CD14-positive monocyte (primary cell): ENCODE data around the gene ALDH4A1. TPM values are rescaled to one million over a fixed set of nuclear protein-coding genes. Genes with fewer than 3 reads are reported as not detected.

ENCODE experiments used
- DNase-seq, 3 donors: peaks; one replicate each; pipeline ENCODE4 v3.0.0-alpha.2; 2011 to 2022
- H2AFZ ChIP-seq: 2 replicates; pipeline ENCODE4 v1.6.0; 2012; ENCODE audit warnings: mild to moderate bottlenecking, low read depth, low read length, inconsistent platforms; ENCODE audit not compliant: insufficient read depth, poor library complexity, severe bottlenecking
- H3K27ac ChIP-seq, 2 donors: 1 replicate in 1 of 2; 2 replicates in 1 of 2; pipeline ENCODE4 v1.5.1; 2012 to 2013; ENCODE audit warnings: low read length in 2 of 2, control low read depth in 1 of 2, inconsistent platforms in 1 of 2, low read depth in 1 of 2, mild to moderate bottlenecking in 1 of 2
- H3K27me3 ChIP-seq, 2 donors: one replicate each; pipeline versions ENCODE4 v1.6.0 to v1.6.1; 2011 to 2013; ENCODE audit warnings: low read length in 2 of 2; ENCODE audit not compliant: control insufficient read depth in 2 of 2, insufficient read depth in 2 of 2
- H3K36me3 ChIP-seq, 2 donors: replicated peaks in 1 of 2; 1 replicate in 1 of 2; 2 replicates in 1 of 2; pipeline versions ENCODE4 v1.5.1 to v1.6.1; 2012 to 2013; ENCODE audit warnings: low read length in 2 of 2, control low read depth in 1 of 2, inconsistent platforms in 1 of 2, mild to moderate bottlenecking in 1 of 2; ENCODE audit not compliant: insufficient read depth in 2 of 2, control insufficient read depth in 1 of 2
- H3K4me1 ChIP-seq, 2 donors: 1 replicate in 1 of 2; 2 replicates in 1 of 2; pipeline versions ENCODE4 v1.5.1 to v1.6.1; 2012 to 2013; ENCODE audit warnings: low read length in 2 of 2, control low read depth in 1 of 2, inconsistent platforms in 1 of 2, mild to moderate bottlenecking in 1 of 2, moderate library complexity in 1 of 2; ENCODE audit not compliant: insufficient read depth in 2 of 2, control insufficient read depth in 1 of 2
- H3K4me2 ChIP-seq: replicated peaks from 2 replicates; pipeline ENCODE3; 2012; ENCODE audit warnings: low read length, moderate library complexity, mild to moderate bottlenecking; ENCODE audit not compliant: poor library complexity, severe bottlenecking; ENCODE audit errors: extremely low read depth
- H3K4me3 ChIP-seq, 3 experiments: fragments of 200-600 bp in 1 of 3; sonication (generic) in 1 of 3; replicated peaks in 1 of 3; 1 replicate in 2 of 3; 2 replicates in 1 of 3; pipeline ENCODE4 v1.5.1; 2011 to 2013; ENCODE audit warnings: low read length in 3 of 3, mild to moderate bottlenecking in 3 of 3, control low read depth in 2 of 3, low read depth in 2 of 3, inconsistent platforms in 1 of 3, moderate library complexity in 1 of 3
- H3K79me2 ChIP-seq: 2 replicates; pipeline ENCODE4 v1.6.0; 2012; ENCODE audit warnings: mild to moderate bottlenecking, control low read depth, inconsistent platforms, low read length, moderate library complexity; ENCODE audit not compliant: insufficient read depth
- H3K9ac ChIP-seq: 2 replicates; pipeline ENCODE4 v1.6.0; 2017; ENCODE audit warnings: low read length, mild to moderate bottlenecking; ENCODE audit not compliant: insufficient read depth, poor library complexity, severe bottlenecking
- H3K9me3 ChIP-seq, 2 donors: replicated peaks in 1 of 2; 1 replicate in 1 of 2; 2 replicates in 1 of 2; pipeline versions ENCODE4 v1.5.1 to v1.6.1; 2012 to 2013; ENCODE audit warnings: low read length in 2 of 2, control low read depth in 1 of 2; ENCODE audit not compliant: control insufficient read depth in 1 of 2, insufficient read depth in 1 of 2
- H4K20me1 ChIP-seq: 2 replicates; pipeline ENCODE4 v1.6.0; 2012; ENCODE audit warnings: mild to moderate bottlenecking, low read length, control low read depth, moderate library complexity; ENCODE audit not compliant: insufficient read depth
- H3K27ac Mint-ChIP-seq, 7 donors: one replicate each; pipeline ENCODE4 v1.8.0; 2020; ENCODE audit warnings: mild to moderate bottlenecking in 7 of 7, mixed read lengths in 7 of 7, moderate library complexity in 6 of 7, inconsistent platforms in 2 of 7
- H3K27me3 Mint-ChIP-seq, 3 donors: one replicate each; pipeline ENCODE4 v1.8.0; 2021 to 2022; ENCODE audit warnings: low read depth in 3 of 3, mild to moderate bottlenecking in 3 of 3, mixed read lengths in 3 of 3, moderate library complexity in 3 of 3, inconsistent platforms in 1 of 3
- H3K36me3 Mint-ChIP-seq, 2 donors: one replicate each; pipeline ENCODE4 v1.8.0; 2020; ENCODE audit warnings: mixed read lengths in 2 of 2, inconsistent platforms in 1 of 2, mild to moderate bottlenecking in 1 of 2
- H3K4me1 Mint-ChIP-seq: one replicate; pipeline ENCODE4 v1.8.0; 2020; ENCODE audit warnings: mild to moderate bottlenecking, mixed read lengths
- H3K4me3 Mint-ChIP-seq, 2 donors: one replicate each; pipeline ENCODE4 v1.8.0; 2020; ENCODE audit warnings: mild to moderate bottlenecking in 2 of 2, mixed read lengths in 2 of 2, moderate library complexity in 1 of 2
- H3K9me3 Mint-ChIP-seq, 7 donors: one replicate each; pipeline ENCODE4 v1.8.0; 2020 to 2022; ENCODE audit warnings: mixed read lengths in 7 of 7, mild to moderate bottlenecking in 6 of 7, moderate library complexity in 6 of 7, inconsistent platforms in 2 of 7
- WGBS: methylation state at CpG from one replicate; pipeline ENCODE4 v1.1.5; 2013; ENCODE audit warnings: missing lambda C conversion rate; ENCODE audit not compliant: insufficient coverage; 5-methylcytosine and 5-hydroxymethylcytosine counted together
- intact Hi-C, 2 donors: fragments of 100-400 bp; cut with micrococcal nuclease; formaldehyde crosslinking; loops; one replicate each; pipeline versions ENCODE4 v1.15.0 to v1.15.1; 2023
- polyA plus RNA-seq, 3 donors: library from polyadenylated mRNA; depleted of rRNA in 1 of 3; unstranded in 2 of 3; stranded (reverse) in 1 of 3; fragments of 300-500 nt in 2 of 3; fragments of >200 nt in 1 of 3; fragmentation: Illumina TruSeq in 2 of 3; gene quantifications; 1 replicate in 2 of 3; 2 replicates in 1 of 3; pipeline ENCODE4 v1.2.3, GENCODE V29; 2012 to 2021
- TF ChIP-seq, protein P1 (sequence below): fragments of 200-600 bp; IDR thresholded peaks from one replicate; pipeline ENCODE4 v1.8.0; 2022; ENCODE audit warnings: antibody characterized with exemption, mild to moderate bottlenecking

Gene ALDH4A1
- polyA plus RNA-seq, 3 donors: 4.8 to 7.8 (median 6.1) TPM

GRCh38 chr1:18942340-18942739 lies 40.0 kb upstream of the ALDH4A1 start:
- H4K20me1 ChIP-seq: peaks cover 92% of the 10 kb centered on the region
- Mint-ChIP-seq H3K9me3 (no peaks in the 10 kb centered on the region), H3K36me3 (peaks cover 4 to 5% of the 10 kb centered on the region in 2 donors), H3K4me1 (peaks cover 40% of the 10 kb centered on the region), H3K27me3 (peaks cover 2 to 6% (median 4%) of the 10 kb centered on the region in 3 donors), H3K4me3 (no peak overlapping the region), H3K27ac (peak overlapping the region in 3 of 7 donors; percentile 37 to 54 (median 41))
- H3K79me2 ChIP-seq: peaks cover 27% of the 10 kb centered on the region
- TF ChIP-seq, protein P1, sequence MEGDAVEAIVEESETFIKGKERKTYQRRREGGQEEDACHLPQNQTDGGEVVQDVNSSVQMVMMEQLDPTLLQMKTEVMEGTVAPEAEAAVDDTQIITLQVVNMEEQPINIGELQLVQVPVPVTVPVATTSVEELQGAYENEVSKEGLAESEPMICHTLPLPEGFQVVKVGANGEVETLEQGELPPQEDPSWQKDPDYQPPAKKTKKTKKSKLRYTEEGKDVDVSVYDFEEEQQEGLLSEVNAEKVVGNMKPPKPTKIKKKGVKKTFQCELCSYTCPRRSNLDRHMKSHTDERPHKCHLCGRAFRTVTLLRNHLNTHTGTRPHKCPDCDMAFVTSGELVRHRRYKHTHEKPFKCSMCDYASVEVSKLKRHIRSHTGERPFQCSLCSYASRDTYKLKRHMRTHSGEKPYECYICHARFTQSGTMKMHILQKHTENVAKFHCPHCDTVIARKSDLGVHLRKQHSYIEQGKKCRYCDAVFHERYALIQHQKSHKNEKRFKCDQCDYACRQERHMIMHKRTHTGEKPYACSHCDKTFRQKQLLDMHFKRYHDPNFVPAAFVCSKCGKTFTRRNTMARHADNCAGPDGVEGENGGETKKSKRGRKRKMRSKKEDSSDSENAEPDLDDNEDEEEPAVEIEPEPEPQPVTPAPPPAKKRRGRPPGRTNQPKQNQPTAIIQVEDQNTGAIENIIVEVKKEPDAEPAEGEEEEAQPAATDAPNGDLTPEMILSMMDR: no peak
- 100% methylated on average over 1 of the region's 4 CpGs for WGBS
- no peak overlapping the region for H3K9ac ChIP-seq
- no peak overlapping the region for H2AFZ ChIP-seq
- no peaks in the 10 kb centered on the region for H3K27me3 ChIP-seq
- H3K9me3 ChIP-seq: no peaks in the 10 kb centered on the region
- peak overlapping the region in 1 of 2 donors; percentile 15 for H3K27ac ChIP-seq
- intact Hi-C loops: no loop called here
- no peak overlapping the region for H3K4me3 ChIP-seq
- H3K4me2 ChIP-seq: no peak overlapping the region
- no peak for DNase-seq
- H3K36me3 ChIP-seq: no peaks in the 10 kb centered on the region
- peaks cover 16 to 25% of the 10 kb centered on the region in 2 donors for H3K4me1 ChIP-seq

- H3K27ac Mint-ChIP-seq: peak overlapping the region in 2 of 7 donors; percentile 30 to 46
- no peaks in the 10 kb centered on the region for H3K36me3 ChIP-seq
- H2AFZ ChIP-seq: no peak overlapping the region
- no peaks in the 10 kb centered on the region for H3K9me3 Mint-ChIP-seq
- peak overlapping the region in 1 of 2 donors; percentile 15 for H3K27ac ChIP-seq
- peaks cover 20% of the 10 kb centered on the region for H3K79me2 ChIP-seq
- intact Hi-C loops: no loop called here
- TF ChIP-seq, protein P1: no peak
- no peaks in the 10 kb centered on the region for H3K27me3 ChIP-seq
- DNase-seq: no peak
- H3K36me3 Mint-ChIP-seq: peaks cover 4 to 5% of the 10 kb centered on the region in 2 donors
- 71% methylated on average over 11 of the region's 18 CpGs for WGBS
- peaks cover 2 to 6% (median 4%) of the 10 kb centered on the region in 3 donors for H3K27me3 Mint-ChIP-seq
- H3K4me2 ChIP-seq: no peak overlapping the region
- H3K4me1 Mint-ChIP-seq: peaks cover 34% of the 10 kb centered on the region
- H4K20me1 ChIP-seq: peaks cover 94% of the 10 kb centered on the region
- H3K4me3 Mint-ChIP-seq: no peak overlapping the region
- no peaks in the 10 kb centered on the region for H3K9me3 ChIP-seq
- H3K4me3 ChIP-seq: no peak overlapping the region
- H3K9ac ChIP-seq: no peak overlapping the region
- peaks cover 10 to 17% of the 10 kb centered on the region in 2 donors for H3K4me1 ChIP-seq
Measured at GRCh38 chr1:18941221-18942141, 39.1 kb upstream of the ALDH4A1 start.
